SHP77 treated with DMSO at 0.1 percent for 48 hours (cell line): ENCODE measurements around the gene CPNE5.
"Not testable (repeated sequence)": the region's sequence is repeated elsewhere in the genome, so short reads cannot be mapped to it uniquely, and the experiment has no call there.

ENCODE experiments used
- DNase-seq: peaks from one replicate; lab custom pipeline; 2025; lab: John Stamatoyannopoulos, UW

The CPNE5 gene

GRCh38 chr6:36814249-36814648 is 25.0 kb downstream of the CPNE5 start:
- no peak for DNase-seq

- no peak for DNase-seq
Measured at GRCh38 chr6:36813526-36813925, 25.7 kb downstream of the CPNE5 start.

GRCh38 chr6:36813047-36813446 is 26.2 kb downstream of the CPNE5 start:
- DNase-seq = not testable (repeated sequence)

DNA sequence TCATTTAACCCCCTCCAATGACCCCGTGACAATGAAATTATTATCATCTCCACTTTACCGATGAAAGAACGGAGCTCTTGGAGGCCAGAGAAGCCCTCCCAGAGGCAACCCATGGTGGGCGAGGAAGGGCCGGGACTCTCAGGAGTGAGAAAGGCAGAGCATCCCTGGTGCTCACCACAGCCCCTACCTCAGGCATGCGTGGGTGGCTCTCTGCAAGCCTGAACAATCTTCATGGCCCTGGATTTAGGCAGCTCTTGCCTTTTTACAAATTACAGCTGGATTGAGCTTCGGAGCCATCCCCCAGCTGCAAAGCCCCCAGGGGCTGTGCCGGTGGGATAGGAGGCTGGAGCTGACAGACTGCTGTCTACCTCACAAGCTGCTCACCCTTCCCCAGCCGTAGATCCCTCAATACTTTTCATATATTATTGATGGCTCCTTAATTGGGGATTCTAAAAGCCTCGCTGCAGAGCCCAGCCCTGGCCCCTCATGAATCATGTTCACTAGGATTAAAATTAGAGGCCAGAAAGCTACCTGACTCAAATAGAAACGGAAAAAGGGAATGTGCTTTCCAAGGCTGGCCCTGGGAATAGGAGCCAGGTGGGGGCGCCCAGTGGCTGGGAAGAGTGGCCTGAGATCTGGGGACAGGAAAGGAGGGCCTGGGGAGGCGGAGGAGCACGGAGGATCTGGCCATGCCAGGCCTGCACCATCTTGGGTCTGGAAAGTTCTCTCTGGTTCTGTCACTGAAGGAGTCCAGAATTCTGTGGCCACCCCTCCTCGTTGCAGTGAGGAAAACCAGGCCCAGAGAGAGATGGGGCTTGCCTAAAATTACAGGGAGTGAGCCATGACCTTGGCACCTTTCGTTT is 29.1 kb downstream of the CPNE5 start:
- no peak for DNase-seq

DNA sequence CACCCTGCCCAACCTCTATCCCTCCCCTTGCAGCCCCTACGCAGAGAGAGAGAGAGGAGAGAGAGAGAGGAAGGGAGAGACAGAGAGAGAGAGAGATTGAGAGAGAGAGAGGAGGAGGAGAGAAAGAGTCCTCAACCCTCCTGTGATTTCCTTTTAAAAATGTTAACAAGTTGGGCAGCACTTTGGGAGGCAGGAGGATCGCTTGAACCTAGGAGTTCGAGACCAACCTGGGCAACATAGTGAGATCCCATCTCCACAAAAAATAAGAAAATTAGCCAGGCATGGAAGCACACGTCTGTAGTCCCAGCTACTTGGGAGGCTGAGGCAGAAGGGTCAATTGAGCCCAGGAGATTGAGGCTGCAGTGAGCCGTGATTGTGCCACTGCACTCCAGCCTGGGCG is 30.1 kb downstream of the CPNE5 start:
- no peak for DNase-seq

DNA sequence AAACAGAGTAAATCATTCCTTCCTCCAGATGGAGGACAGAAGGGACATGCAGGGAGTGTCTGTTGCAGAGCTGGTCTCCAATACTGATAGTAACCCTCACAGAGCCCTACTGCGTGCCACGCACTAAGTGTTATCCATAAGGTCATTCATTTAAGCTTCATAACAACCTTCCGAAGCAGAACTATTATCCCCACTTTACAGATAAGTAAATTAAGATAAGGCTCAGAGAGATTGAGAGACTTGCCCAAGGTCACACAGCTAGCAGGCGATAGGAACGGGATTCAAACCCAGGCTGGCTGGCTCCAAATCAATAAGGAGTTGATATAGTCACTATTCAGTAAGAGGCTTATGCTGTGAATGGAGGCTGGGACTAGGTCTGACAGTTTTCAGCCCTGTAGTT is 30.6 kb downstream of the CPNE5 start:
- DNase-seq = no peak

GRCh38 chr6:36807750-36808149 is 31.5 kb downstream of the CPNE5 start:
- no peak for DNase-seq

GRCh38 chr6:36807143-36807542 is 32.1 kb downstream of the CPNE5 start:
- DNase-seq = no peak

GRCh38 chr6:36805917-36806316 is 33.3 kb downstream of the CPNE5 start:
- DNase-seq = no peak

DNA sequence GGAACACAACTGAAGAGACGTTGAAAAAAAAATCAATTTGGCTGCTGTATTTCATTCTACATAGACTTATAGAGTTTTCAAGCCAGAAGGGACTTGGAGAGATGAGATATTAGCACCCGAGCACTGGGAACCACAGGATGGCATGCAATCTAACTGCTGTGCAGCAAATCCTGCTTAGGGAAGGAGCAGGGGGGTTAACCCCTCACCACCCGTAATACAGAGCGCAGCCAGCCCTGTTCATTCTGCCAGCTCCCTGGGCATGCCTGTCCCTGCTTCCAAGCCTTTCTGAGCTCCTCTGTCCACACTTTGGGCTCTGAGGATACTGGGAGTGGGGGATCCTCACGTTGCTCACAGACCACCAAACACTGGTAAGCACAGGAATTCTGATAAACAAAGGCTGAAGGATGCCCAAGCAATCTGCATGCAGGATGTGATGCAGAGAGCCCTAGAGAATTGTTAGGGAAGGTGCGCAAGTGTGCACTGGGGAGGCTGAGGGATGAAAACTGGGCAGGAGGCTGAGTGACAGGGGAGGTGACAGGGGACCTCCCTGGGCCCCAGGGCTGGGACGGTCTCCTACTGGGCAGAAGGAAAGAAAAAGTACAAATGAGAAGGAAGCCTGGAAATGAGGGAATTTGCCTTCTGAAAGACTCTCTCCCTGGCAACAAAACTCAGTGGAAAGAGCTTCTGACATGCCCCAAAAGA is 34.0 kb downstream of the CPNE5 start:
- no peak for DNase-seq

DNA sequence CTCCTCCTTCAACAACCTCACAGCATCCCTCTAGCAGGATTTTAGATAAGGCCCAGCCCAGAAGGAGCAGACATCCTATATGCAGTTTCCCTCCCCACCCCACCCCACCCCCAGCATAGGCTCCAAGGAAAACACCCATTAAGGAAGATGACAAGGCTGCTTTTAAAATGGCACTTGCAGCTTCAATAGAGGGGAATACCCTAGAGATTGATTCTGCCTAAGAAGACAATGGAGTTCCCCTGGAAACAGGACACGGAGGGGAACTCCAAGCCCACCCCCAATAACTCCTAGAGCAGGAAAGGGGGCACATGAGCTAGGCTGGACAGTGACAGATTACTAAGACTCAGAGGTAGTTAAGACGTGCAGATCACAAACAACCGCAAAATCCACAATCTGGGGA is 34.7 kb downstream of the CPNE5 start:
- DNase-seq = no peak

DNA sequence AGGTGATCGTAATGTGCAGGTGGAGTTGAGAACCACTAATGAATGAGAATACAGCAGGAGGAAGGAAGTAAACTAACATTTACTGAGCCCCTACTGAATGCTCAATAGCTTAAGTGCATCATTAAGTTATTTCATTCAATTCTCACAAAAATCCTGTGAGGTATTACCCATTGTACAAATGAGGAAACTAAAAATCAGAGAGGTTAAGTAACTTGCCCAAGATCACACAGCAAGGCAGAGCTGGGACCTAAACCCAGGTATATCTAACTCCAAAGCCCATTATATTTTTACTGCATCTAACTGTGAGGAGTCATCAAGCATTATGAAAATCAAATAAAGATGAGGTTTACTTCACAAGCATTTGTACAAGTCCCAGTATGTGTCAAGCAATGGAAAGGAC is 35.3 kb downstream of the CPNE5 start:
- no peak for DNase-seq

DNA sequence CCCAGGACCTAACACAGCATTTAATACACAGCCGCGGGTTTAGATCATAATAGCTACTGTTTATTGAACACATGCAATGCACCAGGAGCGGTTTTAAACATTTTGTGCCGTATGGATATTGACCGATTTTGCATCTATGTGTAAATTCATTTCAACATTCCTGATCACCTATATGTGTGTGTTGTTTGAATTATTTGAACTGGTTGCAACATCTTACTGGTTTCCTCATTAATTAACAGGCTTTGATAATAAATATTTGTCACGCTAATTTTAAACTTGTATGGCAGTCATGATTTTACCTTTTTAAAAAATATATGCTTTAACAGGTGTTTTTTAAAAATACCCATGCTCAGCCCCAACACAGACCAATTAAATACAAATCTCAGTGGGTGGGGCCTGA is 35.8 kb downstream of the CPNE5 start:
- DNase-seq = no peak

GRCh38 chr6:36800223-36801076 is 38.8 kb downstream of the CPNE5 start:
- no peak for DNase-seq

- DNase-seq = no peak
Measured at GRCh38 chr6:36798852-36799251, 40.4 kb downstream of the CPNE5 start.

DNA sequence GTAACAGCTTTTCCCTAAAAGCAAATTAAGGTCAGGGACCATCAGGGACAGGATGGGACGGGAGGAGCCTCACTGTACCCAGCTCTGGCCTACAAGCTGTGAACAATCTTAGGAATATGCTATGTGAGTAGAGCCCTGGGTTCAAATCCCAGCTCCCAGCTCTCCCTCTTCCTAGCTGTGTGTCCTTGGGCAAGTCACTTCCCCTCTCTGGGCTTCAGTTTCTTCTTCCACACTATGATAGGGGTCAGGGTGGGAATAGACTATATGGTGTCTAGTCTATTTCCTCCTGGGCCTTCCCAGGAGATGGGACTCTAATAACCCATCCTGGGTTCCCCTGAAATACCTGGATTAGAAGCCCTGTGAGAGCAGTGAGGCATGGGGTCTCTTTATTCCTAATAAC is 41.6 kb downstream of the CPNE5 start:
- DNase-seq = no peak

GRCh38 chr6:36797055-36797454 is 42.2 kb downstream of the CPNE5 start:
- no peak for DNase-seq

- DNase-seq = no peak
Measured at GRCh38 chr6:36794713-36795065, 44.6 kb downstream of the CPNE5 start.

DNA sequence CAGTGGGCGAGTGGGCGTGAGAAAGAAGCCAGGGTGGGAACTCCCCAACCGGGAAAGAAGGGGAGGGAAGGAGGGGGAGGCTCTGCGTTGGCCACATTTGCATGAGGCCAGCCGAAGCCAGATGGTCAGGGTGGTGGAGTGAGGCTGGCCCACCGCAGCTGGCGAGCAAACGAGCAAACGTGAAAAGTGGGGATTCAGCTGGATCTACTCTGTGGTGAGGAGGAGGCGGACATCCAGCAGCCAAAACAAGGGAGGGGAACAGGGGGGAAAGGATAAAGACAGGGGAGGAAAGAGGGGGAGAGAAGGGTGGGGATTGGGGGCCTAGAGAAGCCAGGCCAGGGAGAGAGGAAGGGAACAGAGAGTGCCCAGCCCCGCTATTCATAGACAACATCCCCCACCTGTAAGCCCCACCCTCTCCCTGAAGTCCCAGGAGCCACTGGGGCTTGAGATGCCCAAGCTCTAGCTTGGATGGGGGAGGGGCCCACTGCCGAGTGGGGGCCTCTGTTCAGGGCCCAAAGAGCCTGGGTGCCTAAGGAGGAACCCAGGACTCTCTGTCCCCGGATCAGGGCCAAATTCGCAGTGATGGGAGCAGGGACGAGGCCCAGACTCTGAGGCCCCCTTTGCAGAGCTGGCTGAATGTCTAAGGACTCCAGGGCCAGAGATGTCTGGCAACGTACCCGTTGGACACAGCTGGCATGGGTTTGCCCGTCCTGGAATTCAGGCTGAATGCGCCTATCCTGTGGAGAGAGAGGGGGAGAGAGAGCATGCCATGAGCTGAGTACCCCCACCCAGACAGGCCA is 45.1 kb downstream of the CPNE5 start:
- DNase-seq = no peak

DNA sequence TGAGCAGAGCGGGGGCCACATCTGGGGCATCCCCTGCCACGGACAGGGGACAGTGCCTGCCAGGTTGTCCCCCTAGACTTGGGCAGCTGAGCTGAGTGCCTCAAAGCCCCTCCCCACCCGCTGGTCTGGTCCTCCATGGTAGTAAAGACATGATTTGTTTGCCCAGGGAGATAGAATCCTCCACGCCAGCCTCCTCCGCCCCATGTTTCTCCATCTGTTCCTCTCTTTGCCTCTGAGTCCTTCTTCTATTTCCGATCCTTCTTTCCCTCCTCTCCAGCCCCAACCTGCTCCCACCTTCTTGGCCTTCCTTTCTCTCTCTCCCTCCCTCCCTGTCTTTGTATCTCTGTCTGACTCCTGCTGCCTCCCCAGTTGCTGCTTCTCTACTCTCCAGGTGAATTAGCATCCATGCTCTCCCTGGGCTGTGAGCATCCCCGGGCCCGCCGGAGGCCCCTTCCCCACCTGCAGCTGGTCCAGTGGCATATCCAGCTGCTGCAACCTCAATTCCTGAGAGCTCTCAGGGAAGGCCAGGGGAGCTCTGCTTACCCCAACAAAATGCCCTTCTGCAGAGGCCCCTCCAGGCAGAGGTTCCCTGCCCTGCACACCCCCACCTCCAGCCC is 45.8 kb downstream of the CPNE5 start:
- DNase-seq = no peak

- DNase-seq = no peak
Measured at GRCh38 chr6:36791521-36792135, 47.6 kb downstream of the CPNE5 start.
